Ammon's horn (tissue), 1 donor: ENCODE results near the gene SNX9.
"Not testable (repeated sequence)": the region's sequence is repeated elsewhere in the genome, so short reads cannot be mapped to it uniquely, and the experiment has no call there.

Source experiments
- DNase-seq: peaks from one replicate; pipeline ENCODE4 v3.0.0-alpha.2; 2016; ENCODE audit warnings: low spot score

Gene SNX9

GRCh38 chr6:157823001-157823527 lies at the start of gene SNX9:
Gene SNX9, plus strand, starts transcription at chr6:157823246. Its CDS starts 189 bp downstream, at chr6:157823435.
- DNase-seq, result peak; percentile 76

DNA sequence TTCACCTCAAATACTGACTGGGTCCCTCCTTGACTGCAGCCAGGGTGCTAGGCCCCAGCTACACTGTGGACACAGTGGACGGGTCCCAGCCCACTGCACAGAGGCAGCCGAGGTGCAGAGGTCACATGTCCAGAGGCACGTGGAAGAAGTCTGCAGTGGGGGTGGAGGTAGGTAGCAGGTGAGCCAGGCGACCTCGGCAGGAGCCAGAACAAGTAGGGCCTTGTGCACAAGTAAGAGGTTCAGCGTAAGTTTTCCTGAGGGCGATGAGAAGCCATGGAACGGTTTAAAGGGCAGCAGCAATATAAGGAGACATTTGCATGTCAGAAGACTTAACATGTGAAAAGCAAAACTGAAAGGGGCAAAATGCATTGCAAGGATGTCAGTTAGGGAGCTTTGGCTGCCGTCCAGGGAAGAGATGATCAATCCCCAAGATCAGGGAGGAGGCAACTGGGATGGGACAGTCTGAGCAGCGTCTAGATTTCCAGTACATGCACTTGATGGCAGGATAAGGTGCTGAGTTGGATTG lies 49.7 kb upstream of the SNX9 start:
- DNase-seq, result no peak

- no peak for DNase-seq
Measured at GRCh38 chr6:157774153-157775135, 48.6 kb upstream of the SNX9 start.

GRCh38 chr6:157775376-157775775 lies 47.7 kb upstream of the SNX9 start:
- DNase-seq, result no peak

DNA sequence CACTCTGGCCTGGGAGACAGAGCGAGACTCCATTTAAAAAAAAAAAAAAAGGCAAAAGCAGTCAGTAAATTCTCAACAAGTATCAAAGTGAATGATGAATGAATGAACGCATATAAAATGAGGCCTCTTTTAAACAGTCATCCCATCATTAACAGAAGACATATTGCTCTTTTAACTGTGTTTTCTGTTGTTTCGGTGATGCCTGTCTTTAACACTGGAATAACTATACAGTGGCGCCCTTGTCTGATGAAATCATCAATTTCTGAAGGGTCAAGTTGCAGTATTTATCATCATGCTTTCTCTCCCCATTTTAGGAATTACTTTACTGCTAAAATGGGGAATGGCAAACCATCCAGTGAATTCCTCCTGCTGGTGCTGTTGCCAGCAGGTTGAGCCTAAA lies 45.7 kb upstream of the SNX9 start:
- no peak for DNase-seq

- DNase-seq, result no peak
Measured at GRCh38 chr6:157778719-157779118, 44.3 kb upstream of the SNX9 start.

GRCh38 chr6:157779705-157780604 lies 43.1 kb upstream of the SNX9 start:
- no peak for DNase-seq

DNA sequence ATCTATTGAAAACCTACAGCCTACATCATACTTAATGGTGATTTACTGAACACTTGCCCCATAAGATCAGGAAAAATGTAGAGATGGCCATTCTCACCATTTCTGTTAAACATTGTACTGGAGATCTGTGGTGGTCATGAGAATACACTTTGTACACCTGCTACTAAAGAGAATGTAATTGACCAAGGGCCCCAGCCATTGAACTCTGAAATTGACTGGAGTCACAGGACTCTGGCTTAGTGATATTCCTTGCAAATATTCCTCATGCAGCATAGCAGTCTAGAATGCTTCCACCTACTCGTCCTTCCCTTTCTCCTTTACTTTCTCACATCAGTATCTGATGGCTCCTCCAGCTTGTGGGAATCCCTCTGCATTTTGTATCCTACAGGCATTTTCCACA lies 37.4 kb upstream of the SNX9 start:
- DNase-seq, result no peak

DNA sequence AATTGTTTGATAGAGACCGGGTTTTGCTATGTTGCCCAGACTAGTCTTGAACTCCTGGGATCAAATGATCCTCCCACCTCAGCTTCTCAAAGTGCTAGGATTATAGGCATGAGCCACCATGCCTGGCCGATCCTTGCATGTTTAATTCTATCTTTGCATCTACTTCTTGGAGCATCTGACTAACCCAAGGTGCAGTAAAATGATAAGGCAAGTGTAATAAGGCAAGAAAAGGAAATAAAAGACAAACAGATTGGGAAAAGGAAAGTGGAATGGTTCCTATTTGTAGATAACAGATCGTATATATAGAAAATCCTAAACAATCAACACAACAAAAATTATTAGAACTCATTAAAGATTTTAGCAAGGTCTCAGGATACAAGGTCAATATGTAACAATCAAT lies 36.8 kb upstream of the SNX9 start:
- DNase-seq, result no peak

- DNase-seq, result no peak
Measured at GRCh38 chr6:157787080-157787479, 36.0 kb upstream of the SNX9 start.

DNA sequence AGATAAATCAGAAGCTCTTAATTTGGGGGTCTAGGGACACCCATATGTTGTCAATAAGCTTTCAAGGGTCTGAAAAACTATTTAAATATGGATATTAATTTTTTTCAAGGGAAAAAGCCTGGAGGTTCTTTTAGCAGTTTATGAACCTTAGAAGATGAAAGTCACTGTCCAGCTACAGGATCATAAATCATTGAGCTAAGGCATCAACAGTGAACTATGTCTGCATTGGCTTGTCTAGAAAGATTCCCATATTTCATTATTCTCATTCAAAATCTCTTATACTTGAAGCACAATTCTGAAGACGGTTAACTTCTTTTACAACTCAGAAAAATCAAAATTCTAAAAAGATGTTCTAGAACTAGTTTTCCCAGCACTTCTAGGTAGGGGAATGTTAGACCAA lies 34.9 kb upstream of the SNX9 start:
- DNase-seq, result no peak

GRCh38 chr6:157789297-157789696 lies 33.7 kb upstream of the SNX9 start:
- DNase-seq, result no peak

GRCh38 chr6:157789861-157790260 lies 33.2 kb upstream of the SNX9 start:
- DNase-seq, result no peak

DNA sequence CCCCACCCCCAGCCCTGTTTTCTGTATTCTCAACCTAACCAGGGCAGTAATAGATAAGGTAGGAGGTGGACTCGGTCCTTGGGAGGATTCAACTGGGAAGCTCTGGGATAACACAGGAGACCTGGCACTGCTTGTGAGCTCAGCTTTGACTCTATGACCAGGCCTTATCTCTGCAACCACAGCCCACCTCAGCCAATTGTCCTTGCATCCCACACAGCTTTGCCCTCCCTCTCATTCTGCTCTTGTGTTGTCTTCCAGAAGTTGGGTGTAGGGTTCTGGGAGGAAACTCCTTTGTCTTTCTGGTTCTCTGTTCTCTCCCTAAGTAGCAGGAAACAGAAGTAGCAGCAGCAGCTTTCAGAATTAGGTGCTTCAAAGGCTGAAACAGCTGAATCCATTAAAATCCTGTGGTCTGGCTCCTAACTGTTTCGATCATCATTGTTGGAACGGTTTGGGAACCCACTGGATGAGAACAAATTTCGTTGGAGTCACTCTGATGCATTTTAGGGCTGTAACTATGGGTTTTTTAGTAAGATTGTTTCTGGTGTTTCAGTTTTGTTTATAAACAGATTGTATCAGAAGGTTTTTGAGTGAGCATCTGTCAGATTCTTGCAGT lies 32.4 kb upstream of the SNX9 start:
- no peak for DNase-seq

GRCh38 chr6:157791450-157791849 lies 31.6 kb upstream of the SNX9 start:
- no peak for DNase-seq

GRCh38 chr6:157792671-157793070 lies 30.4 kb upstream of the SNX9 start:
- no peak for DNase-seq

DNA sequence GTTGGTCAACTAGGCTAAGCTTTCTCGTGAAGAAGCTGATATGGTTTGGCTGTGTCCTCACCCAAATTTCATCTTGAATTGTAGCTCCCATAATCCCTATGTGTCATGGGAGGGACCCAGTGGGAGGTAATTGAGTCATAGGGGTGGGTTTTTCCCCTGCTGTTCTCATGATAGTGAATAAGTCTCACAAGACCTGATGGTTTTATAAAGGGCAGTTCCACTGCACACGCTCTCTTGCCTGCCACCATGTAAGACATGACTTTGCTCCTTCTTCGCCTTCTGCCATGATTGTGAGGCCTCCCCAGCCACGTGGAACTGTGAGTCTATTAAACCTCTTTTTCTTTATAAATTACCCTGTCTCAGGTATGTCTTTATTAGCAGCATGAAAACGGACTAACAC lies 29.0 kb upstream of the SNX9 start:
- not testable (repeated sequence) for DNase-seq

DNA sequence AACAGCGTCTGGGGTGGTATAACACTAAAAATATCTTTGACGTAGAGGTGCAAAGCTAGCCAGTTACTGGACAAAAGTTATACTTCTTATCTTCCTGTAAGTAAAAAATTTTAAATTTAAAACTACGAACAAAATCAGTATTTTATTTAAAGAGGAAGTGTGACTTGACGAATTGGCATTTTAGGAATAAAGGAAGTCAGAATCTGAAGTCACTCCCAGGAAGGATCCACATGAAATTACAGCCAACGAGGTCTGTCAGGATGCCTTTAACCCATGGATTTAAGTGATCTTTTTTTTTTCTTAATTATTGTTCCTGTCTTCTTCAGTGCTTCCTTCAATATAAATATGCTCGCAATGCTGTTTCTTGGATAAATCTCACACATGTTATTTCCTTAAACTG lies 27.2 kb upstream of the SNX9 start:
- DNase-seq, result no peak

- no peak for DNase-seq
Measured at GRCh38 chr6:157798851-157799250, 24.2 kb upstream of the SNX9 start.

GRCh38 chr6:157799561-157799960 lies 23.5 kb upstream of the SNX9 start:
- not testable (repeated sequence) for DNase-seq

DNA sequence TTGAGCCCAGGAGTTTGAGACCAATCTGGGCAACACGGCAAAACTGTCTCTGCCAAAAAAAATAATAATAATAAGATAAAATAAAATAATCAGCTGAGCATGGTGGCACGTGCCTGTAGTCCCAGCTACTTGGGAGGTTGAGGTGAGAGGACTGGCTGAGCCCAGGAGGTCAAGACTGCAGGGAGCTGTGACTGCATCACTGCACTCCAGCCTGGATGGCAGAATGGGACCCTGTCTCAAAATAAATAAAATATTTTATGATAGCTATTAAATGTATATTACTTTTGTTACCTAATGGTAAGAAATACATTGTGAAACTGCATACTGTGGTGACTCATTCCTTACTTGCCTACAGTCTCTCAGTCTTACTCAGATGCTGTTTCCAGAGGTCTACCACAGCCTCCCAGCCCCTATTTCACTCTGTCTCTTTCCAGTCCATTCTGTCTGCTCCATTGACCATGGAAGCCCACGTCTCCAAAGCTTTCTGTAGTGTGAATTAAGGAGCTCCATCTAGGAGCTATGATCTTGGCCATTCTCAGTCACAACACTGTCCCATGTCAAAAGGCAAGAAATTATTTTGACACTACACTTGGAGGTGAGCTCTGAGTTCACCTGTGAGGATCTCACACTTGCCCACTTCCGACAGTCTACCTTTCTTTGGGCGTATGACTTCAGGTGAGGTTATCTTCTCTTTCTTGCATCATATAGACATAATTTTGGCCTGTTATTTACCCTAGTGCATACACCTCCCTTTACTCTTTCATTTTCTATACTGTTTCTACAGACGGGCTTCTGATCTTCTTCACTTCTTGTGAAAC lies 22.4 kb upstream of the SNX9 start:
- DNase-seq, result no peak
